Skeletal muscle tissue (tissue), 4 donors: ENCODE measurements around the gene B3GAT1. TPM values are rescaled to one million over a fixed set of nuclear protein-coding genes. Genes with fewer than 3 reads are reported as not detected.

Source experiments
- H3K27ac ChIP-seq: one replicate; pipeline ENCODE4 v1.7.0; 2013; ENCODE audit warnings: mild to moderate bottlenecking, low read depth, low read length, inconsistent platforms
- H3K27me3 ChIP-seq, 3 donors: one replicate each; pipeline ENCODE4 v1.7.0; 2013; ENCODE audit warnings: low read length in 3 of 3; ENCODE audit not compliant: control insufficient read depth in 3 of 3, insufficient read depth in 3 of 3
- H3K36me3 ChIP-seq, 3 donors: one replicate each; pipeline ENCODE4 v1.7.0; 2013; ENCODE audit warnings: low read length in 3 of 3; ENCODE audit not compliant: control insufficient read depth in 3 of 3, insufficient read depth in 3 of 3
- H3K4me1 ChIP-seq, 3 donors: one replicate each; pipeline ENCODE4 v1.7.0; 2013; ENCODE audit warnings: low read length in 3 of 3, mild to moderate bottlenecking in 3 of 3; ENCODE audit not compliant: control insufficient read depth in 3 of 3, insufficient read depth in 3 of 3
- H3K4me3 ChIP-seq, 3 donors: one replicate each; pipeline ENCODE4 v1.7.0; 2013; ENCODE audit warnings: low read length in 3 of 3
- H3K9ac ChIP-seq, 3 donors: one replicate each; pipeline ENCODE4 v1.7.0; 2013; ENCODE audit warnings: low read length in 3 of 3, mild to moderate bottlenecking in 3 of 3, moderate library complexity in 2 of 3, low read depth in 1 of 3
- H3K9me3 ChIP-seq, 3 donors: one replicate each; pipeline ENCODE4 v1.7.0; 2013; ENCODE audit warnings: low read length in 3 of 3; ENCODE audit not compliant: control insufficient read depth in 3 of 3
- total RNA-seq: library from RNA; depleted of rRNA; stranded (reverse); fragments of >200 nt; gene quantifications from one replicate; pipeline ENCODE4 v1.2.3, GENCODE V29; 2014
- donor health status: Osteomylitis.

B3GAT1 gene
- total RNA-seq, 1 donor from 2014 or later = under 0.01 TPM

- no peaks in the 10 kb centered on the region for H3K4me1 ChIP-seq
- H3K27ac ChIP-seq = no peak overlapping the region
- no peaks in the 10 kb centered on the region for H3K9me3 ChIP-seq
- H3K9ac ChIP-seq = no peak overlapping the region
- H3K4me3 ChIP-seq = no peak overlapping the region
- H3K36me3 ChIP-seq = no peaks in the 10 kb centered on the region
- H3K27me3 ChIP-seq = peaks cover 33 to 44% (median 33%) of the 10 kb centered on the region in 3 donors
These were observed 7.3 kb downstream of the B3GAT1 start for GRCh38 chr11:134404575-134405341.

DNA sequence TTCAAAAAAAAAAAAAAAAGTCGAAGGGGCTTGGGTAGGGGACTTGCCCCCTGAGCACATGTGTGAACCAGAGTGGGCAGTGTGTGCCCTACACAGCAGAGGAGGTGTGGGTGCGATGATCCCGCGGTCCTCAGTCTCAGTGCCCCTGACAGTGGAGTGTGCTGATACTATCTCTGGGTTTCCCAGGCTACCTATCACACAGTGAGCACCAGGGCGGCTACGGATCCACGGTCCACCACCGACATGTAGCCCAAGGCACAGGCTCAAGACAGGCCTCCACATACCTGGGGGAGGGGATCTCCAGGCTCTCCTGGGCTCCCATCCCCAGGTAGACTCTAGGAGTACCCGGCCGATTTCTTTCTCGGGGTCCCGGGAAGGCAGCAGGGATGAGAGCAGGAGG is 9.1 kb downstream of the B3GAT1 start:
- H3K4me3 ChIP-seq = no peak overlapping the region
- H3K4me1 ChIP-seq = no peaks in the 10 kb centered on the region
- H3K27ac ChIP-seq = no peak overlapping the region
- H3K9ac ChIP-seq = no peak overlapping the region
- H3K36me3 ChIP-seq = no peaks in the 10 kb centered on the region
- H3K27me3 ChIP-seq = peaks cover 33 to 50% (median 36%) of the 10 kb centered on the region in 3 donors
- H3K9me3 ChIP-seq = no peaks in the 10 kb centered on the region

DNA sequence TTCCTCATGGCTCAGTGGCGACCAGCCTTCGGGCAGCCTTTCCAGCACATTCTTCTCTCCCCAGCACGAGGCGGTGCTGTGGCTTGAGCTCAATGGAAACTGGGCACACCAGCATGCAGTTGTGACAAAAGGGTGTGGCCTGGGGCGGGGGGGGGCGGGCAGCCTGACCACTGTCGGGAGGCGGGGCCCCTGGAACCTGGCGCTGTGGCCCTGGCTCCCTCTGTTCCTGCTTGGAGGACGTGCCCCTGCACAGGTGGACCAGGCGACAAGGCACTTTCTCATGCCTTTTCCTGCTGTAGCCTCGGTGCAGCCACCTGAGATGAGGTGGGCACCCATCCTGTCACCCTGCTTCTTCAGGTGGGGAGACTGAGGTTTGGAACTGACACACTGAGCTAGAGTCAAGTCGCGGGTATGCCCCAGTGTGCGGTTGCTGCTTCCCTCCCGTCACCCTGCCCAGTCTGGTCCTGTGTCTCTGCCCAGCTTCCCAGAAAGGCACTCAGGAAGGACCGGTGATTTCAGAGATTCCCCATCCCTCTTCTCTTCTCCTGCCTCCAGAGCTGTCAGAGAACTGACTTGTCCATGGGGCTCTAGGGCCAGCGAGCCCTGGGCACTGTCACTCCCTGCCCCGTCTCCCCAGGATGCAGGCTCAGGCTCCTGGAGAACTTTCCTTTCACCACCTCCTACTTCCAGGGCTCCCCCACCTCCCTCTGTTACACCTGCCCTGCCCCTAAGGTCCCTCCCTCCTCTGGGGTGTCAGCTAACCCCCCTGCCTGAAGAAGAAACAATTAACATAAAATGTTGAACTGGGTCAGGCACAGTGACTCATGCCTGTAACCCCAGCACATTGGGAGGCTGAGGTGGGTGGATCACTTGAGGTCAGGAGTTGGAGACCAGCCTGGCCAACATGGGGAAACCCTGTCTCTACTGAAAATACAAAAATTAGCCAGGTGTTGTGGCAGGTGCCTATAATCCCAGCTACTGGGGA is 9.9 kb downstream of the B3GAT1 start:
- Histone ChIP-seq H3K9me3 (no peaks in the 10 kb centered on the region), H3K4me3 (no peak overlapping the region), H3K36me3 (no peaks in the 10 kb centered on the region), H3K4me1 (no peaks in the 10 kb centered on the region), H3K27ac (no peak overlapping the region), H3K9ac (no peak overlapping the region), H3K27me3 (peaks cover 29 to 49% (median 40%) of the 10 kb centered on the region in 3 donors)

GRCh38 chr11:134399996-134400395 is 12.0 kb downstream of the B3GAT1 start:
- no peaks in the 10 kb centered on the region for H3K9me3 ChIP-seq
- peaks cover 16 to 41% (median 31%) of the 10 kb centered on the region in 3 donors for H3K27me3 ChIP-seq
- H3K9ac ChIP-seq = no peak overlapping the region
- no peak overlapping the region for H3K4me3 ChIP-seq
- H3K36me3 ChIP-seq = no peaks in the 10 kb centered on the region
- no peak overlapping the region for H3K27ac ChIP-seq
- H3K4me1 ChIP-seq = no peaks in the 10 kb centered on the region

GRCh38 chr11:134399293-134399654 is 12.8 kb downstream of the B3GAT1 start:
- Histone ChIP-seq H3K9ac (no peak overlapping the region), H3K4me3 (no peak overlapping the region), H3K36me3 (no peaks in the 10 kb centered on the region), H3K9me3 (no peaks in the 10 kb centered on the region), H3K27ac (no peak overlapping the region), H3K4me1 (no peaks in the 10 kb centered on the region), H3K27me3 (peaks cover 10 to 40% (median 31%) of the 10 kb centered on the region in 3 donors)

- H3K4me1 ChIP-seq = no peaks in the 10 kb centered on the region
- no peak overlapping the region for H3K9ac ChIP-seq
- H3K9me3 ChIP-seq = no peaks in the 10 kb centered on the region
- H3K27me3 ChIP-seq = peaks cover 10 to 40% (median 31%) of the 10 kb centered on the region in 3 donors
- no peak overlapping the region for H3K4me3 ChIP-seq
- H3K36me3 ChIP-seq = no peaks in the 10 kb centered on the region
- H3K27ac ChIP-seq = no peak overlapping the region
These were observed 13.3 kb downstream of the B3GAT1 start for GRCh38 chr11:134398644-134399292.

DNA sequence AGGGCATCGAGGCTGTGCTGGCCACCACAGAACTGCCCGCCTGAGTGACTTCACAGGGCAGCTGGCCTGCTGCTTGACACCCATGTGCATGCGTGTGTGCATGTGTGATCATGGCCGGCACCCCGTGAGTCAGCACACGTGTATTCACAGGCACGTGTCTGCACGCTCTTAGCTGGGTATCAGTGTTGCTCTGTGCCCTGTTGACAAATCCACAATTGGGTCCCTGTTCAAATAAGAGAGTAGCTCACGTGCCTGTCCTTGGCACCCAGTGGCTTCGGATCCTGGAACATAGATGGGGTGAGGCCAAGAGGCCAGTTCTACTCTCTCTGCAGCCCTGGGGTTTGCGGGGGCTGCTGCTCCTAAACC is 14.0 kb downstream of the B3GAT1 start:
- Histone ChIP-seq H3K9me3 (no peaks in the 10 kb centered on the region), H3K27ac (no peak overlapping the region), H3K36me3 (no peaks in the 10 kb centered on the region), H3K4me3 (no peak overlapping the region), H3K9ac (no peak overlapping the region), H3K4me1 (no peaks in the 10 kb centered on the region), H3K27me3 (peaks cover 10 to 40% (median 31%) of the 10 kb centered on the region in 3 donors)

DNA sequence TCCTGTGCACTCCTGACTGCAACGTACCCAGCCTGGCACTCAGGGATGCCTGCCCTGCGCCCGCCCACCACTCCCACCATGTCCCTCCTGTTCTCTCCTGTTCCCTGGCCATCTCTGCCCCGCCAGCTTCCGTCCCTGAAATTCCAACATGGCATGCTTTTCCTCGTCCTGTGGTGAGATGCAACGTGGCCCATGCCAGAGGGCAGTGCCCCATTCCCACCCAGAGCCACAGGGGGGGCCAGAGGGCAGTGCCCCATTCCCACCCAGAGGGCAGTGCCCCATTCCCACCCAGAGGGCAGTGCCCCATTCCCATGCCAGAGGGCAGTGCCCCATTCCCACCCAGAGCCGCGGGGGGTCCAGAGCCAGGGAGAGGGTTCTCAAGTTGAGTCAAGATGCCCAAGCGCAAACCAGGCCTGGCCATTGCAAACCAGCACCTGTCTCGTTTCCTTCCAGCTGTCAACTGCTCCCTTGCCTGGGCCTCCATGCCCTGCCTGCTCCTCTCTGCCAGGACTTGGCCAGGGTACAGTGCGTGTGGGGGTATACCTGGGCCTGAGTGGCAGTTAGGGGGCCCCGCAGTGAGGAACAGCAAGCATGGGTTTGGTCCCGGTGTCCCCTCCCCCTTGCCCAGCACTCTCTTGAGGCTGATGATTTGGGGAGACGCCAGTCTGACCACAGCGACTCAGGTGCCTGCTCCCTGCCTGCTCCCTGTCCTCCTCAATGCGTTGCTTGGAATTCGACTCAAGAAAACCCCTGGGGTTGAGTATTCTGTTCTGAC is 14.6 kb downstream of the B3GAT1 start:
- H3K4me3 ChIP-seq = no peak overlapping the region
- no peaks in the 10 kb centered on the region for H3K36me3 ChIP-seq
- no peak overlapping the region for H3K27ac ChIP-seq
- H3K9me3 ChIP-seq = no peaks in the 10 kb centered on the region
- no peaks in the 10 kb centered on the region for H3K4me1 ChIP-seq
- H3K27me3 ChIP-seq = peaks cover 10 to 36% (median 31%) of the 10 kb centered on the region in 3 donors
- no peak overlapping the region for H3K9ac ChIP-seq

- Histone ChIP-seq H3K4me1 (no peaks in the 10 kb centered on the region), H3K4me3 (no peak overlapping the region), H3K27ac (no peak overlapping the region), H3K27me3 (peaks cover 10 to 39% (median 38%) of the 10 kb centered on the region in 3 donors), H3K36me3 (no peaks in the 10 kb centered on the region), H3K9me3 (no peaks in the 10 kb centered on the region), H3K9ac (no peak overlapping the region)
These were observed 17.0 kb downstream of the B3GAT1 start for GRCh38 chr11:134395002-134395401.
